Measurements from ENCODE around the gene STUB1.

STUB1 gene

DNA sequence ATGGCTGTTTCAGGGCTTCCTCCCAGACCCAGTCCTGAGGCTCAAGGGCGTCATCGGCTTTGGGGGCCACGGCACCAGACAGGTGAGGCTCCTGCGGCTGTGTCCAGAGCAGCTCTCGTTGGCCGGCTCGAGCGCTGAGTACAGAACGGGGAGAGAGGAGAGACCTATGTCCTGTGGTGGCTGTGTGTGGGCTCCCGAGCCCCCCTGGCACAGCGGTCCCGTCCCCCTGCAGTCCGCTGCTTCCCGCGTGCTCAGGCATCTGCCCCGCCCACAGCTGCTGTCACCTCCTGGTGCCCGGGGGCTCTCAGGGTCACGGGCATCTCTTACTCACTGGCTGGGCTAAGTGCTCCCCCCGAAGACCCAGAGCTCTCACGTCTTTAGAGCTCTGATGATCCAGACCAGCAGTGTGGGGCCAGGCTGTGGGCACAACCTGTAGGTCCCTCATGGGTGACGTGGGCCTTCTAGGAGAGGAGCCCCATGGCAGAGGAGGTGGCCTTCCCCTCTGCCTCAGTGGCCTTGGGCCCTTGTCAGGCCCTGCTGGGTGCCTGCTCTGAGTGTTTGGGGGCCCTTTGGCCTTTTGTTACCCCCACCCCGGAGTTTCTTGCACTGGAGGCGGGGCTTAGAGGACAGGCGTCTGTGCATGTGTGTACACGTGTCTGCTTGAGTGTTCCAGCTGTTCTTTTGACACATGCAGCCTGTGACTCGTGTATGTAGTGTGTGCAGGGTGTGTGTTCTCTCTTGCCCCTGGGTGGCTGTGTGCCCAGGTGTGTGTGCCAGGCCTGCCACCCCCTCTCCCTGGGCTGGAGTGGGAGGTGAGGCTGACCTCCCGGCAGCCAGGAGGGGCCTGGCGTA, 27.5 kb upstream of the STUB1 start:
- no peak overlapping the region for H3K4me2 ChIP-seq
- peaks cover 6% of the 10 kb centered on the region; the same call in 1 of the 2 replicates for H4K20me1 ChIP-seq
- TF ChIP-seq Cebpa-rat (IDR thresholded peaks at IDR 0.05), result no peak
- H3K9ac ChIP-seq, result 0 out of 2 replicates have a peak overlapping the region, but pooled peaks have one; percentile 15
- no peaks in the 10 kb centered on the region for H3K27me3 ChIP-seq
- H3K36me3 ChIP-seq, result peaks cover 58% of the 10 kb centered on the region
- peaks cover 23% of the 10 kb centered on the region for H3K4me1 ChIP-seq
- H3K4me3 ChIP-seq, result no peak overlapping the region
- no peak overlapping the region for H3K27ac ChIP-seq
- no peaks in the 10 kb centered on the region for H3K9me3 ChIP-seq

DNA sequence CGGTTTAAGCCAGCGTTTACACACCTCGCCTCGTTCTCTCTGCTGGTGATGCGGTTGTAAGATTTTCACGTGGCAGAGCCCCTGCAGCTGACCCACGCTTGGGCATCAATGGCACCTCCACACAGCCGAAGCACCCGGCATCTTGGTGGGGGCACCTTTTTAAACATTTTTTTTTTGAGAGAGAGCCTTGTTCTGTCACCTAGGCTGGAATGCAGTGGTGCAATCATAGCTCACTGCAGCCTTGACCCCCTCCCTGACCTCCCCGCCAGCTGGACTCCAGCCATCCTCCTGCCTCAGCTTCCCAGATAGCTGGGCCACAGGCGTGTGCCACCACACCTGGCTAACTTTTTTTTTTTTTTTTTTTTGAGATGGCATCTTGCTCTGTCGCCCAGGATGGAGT, 26.2 kb upstream of the STUB1 start:
- H4K20me1 ChIP-seq, result no peaks in the 10 kb centered on the region
- TF ChIP-seq Cebpa-rat (IDR thresholded peaks at IDR 0.05), result no peak

DNA sequence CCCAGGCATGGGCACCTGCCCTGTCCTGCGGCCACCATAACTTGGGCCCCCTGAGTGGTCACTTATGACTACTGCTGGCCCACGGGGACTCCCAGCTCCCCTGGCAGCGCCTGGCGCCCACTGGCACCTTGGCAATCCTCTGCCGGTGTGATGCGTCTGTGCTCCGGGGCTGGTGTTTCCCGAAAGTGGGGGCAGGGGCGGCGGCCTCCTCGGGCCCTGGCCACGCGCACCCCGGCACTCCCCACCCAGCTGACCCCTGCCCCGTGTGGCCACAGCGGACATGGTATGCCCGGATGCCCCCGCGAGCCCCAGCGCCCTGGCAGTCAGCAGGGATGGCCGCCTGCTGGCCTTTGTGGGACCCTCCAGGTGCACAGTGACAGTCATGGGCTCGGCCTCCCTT, 22.7 kb upstream of the STUB1 start:
- no peaks in the 10 kb centered on the region for H4K20me1 ChIP-seq

More for the DNA sequence above, 26.2 kb upstream of the STUB1 start:
- Histone ChIP-seq H3K4me2 (no peak overlapping the region), H3K27me3 (no peaks in the 10 kb centered on the region), H3K4me1 (peaks cover 11% of the 10 kb centered on the region), H3K9ac (no peak overlapping the region), H3K9me3 (no peaks in the 10 kb centered on the region), H3K4me3 (no peak overlapping the region), H3K36me3 (peaks cover 71% of the 10 kb centered on the region), H3K27ac (no peak overlapping the region)

DNA sequence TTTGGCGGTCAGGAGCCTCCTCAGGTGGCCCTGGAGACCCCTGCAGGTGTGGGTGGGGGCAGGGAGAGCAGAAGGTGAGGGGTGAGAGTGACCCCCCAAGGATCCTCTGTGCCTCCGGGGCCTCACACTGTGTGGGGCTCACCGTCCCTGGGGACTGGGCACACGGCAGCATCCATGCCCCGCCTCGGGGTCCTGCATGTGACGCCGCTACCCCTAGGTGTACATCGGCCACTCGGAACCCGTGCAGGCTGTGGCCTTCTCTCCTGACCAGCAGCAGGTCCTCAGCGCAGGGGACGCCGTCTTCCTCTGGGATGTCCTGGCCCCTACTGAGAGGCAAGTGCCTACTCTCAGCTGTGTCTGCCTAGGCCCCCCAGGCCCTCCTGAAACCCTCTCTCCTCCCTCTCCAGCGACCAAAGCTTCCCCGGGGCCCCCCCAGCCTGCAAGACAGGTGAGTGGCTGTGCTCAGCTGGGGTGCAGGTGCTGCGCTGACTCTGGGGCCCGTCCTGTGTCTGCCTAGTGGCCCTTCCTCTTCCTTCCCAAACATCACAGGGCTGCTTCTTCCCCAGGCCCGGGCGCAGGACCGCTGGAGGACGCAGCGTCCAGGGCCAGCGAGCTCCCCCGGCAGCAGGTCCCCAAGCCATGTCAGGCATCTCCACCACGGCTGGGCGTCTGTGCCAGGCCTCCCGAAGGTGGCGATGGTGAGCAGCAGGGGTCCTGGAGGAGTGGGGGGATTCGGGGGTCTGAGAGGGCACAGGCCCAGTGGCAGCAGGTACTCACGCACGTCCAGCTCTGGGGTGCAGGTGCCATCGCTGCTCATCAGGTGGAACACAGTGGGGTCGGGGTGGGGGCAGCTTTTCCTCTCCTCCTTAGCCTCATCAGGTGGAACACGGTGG, 21.3 kb upstream of the STUB1 start:
- Histone ChIP-seq H3K9ac (no peak overlapping the region), H3K4me2 (no peak overlapping the region), H3K27me3 (no peaks in the 10 kb centered on the region), H4K20me1 (no peaks in the 10 kb centered on the region), H3K9me3 (no peaks in the 10 kb centered on the region), H3K36me3 (peaks cover 64% of the 10 kb centered on the region), H3K4me1 (peaks cover 27% of the 10 kb centered on the region), H3K27ac (no peak overlapping the region), H3K4me3 (no peak overlapping the region)
- TF ChIP-seq Cebpa-rat (IDR thresholded peaks at IDR 0.05), result no peak

More for the DNA sequence above, 22.7 kb upstream of the STUB1 start:
- Histone ChIP-seq H3K4me3 (no peak overlapping the region), H3K9me3 (no peaks in the 10 kb centered on the region), H3K4me2 (no peak overlapping the region), H3K27ac (no peak overlapping the region), H3K36me3 (peaks cover 74% of the 10 kb centered on the region), H3K9ac (no peak overlapping the region), H3K27me3 (no peaks in the 10 kb centered on the region), H3K4me1 (peaks cover 19% of the 10 kb centered on the region)
- no peak for TF ChIP-seq Cebpa-rat (IDR thresholded peaks at IDR 0.05)

DNA sequence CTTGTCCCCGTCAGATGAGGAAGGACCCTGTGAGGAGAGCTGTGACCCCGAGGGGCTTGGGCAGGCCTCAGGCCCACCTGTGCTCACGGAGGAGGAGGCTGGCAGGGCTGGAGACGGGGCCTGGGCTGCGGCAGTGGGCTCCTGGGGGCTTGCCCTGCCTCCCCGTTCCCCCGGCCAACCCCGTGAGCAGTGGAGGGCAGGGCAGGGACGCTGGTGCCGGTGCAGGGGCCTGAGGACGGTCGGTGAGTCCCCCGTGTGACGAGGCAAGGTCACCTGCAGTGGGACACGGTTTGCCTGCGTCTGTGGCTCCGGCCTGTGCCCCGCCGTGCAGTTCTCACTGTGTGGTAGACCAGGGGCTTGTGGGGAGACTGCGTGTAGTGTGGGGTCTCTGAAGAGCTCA, 20.6 kb upstream of the STUB1 start:
- peaks cover 61% of the 10 kb centered on the region for H3K36me3 ChIP-seq
- no peak overlapping the region for H3K9ac ChIP-seq

DNA sequence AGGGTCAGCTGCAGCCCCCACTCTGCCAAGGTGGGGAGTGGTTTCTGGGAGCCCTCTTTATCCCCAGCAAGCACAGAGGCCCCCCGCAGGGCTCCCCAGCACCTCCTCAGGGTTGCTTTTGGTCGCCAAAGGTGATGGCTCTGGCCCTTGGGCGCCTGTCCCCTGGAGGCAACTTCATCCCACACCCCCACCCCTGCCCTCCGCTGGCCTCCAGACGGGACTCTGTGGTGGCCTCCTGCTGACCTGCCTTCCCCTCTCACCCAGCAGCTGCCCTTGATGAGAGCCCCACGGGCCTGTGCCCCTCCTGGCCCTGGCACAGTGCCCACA, 20.1 kb upstream of the STUB1 start:
- Histone ChIP-seq H4K20me1 (no peaks in the 10 kb centered on the region), H3K36me3 (peaks cover 56% of the 10 kb centered on the region), H3K4me3 (no peak overlapping the region), H3K4me1 (peaks cover 39% of the 10 kb centered on the region), H3K27me3 (no peaks in the 10 kb centered on the region), H3K9me3 (no peaks in the 10 kb centered on the region), H3K27ac (peak overlapping the region; percentile 68), H3K9ac (0 out of 2 replicates have a peak overlapping the region, but pooled peaks have one; percentile 24), H3K4me2 (peak overlapping the region; percentile 70)
- TF ChIP-seq Cebpa-rat (IDR thresholded peaks at IDR 0.05), result no peak

More for the DNA sequence above, 20.6 kb upstream of the STUB1 start:
- no peak for TF ChIP-seq Cebpa-rat (IDR thresholded peaks at IDR 0.05)
- Histone ChIP-seq H3K9me3 (no peaks in the 10 kb centered on the region), H3K27ac (no peak overlapping the region), H3K4me1 (peaks cover 34% of the 10 kb centered on the region), H3K4me2 (no peak overlapping the region; the same call in 1 of the 2 replicates), H3K4me3 (no peak overlapping the region), H3K27me3 (no peaks in the 10 kb centered on the region), H4K20me1 (no peaks in the 10 kb centered on the region)

DNA sequence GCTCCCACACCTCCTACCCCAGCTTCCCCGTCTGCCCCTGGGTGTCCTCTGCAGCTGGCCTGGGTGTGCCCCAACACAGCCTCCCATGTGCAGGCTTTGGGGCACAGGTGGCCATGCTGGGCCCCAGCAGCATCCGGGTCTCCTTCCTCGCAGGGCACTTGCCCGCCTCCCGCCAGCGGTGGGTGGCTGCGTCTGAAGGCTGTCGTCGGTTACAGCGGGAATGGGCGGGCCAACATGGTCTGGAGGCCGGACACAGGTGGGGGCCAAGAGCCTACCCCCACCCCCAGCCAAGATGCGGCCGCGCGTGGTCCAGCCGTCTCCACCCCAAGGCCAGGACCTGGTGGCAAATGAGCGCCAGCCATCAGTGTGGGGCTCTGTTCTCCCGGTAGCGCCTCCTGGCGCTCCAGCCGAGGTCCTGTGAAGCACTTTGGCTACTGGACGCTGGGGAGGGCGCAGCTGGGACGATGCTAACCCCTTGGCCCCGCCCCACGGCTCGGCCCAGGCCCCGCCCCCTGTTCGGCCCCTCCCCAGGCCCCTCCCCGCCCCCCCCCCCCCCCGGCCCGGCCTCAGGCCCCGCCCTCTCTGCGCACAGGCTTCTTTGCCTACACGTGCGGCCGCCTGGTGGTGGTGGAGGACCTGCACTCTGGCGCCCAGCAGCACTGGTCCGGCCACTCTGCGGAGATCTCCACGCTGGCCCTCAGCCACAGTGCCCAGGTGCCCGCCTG, 19.6 kb upstream of the STUB1 start:
- Histone ChIP-seq H3K9me3 (no peaks in the 10 kb centered on the region), H3K27ac (peak overlapping the region; percentile 68), H3K4me2 (peak overlapping the region; percentile 70), H3K27me3 (no peaks in the 10 kb centered on the region), H3K9ac (peak overlapping the region; percentile 53; the same call in 1 of the 2 replicates), H4K20me1 (no peaks in the 10 kb centered on the region), H3K4me1 (peaks cover 43% of the 10 kb centered on the region), H3K4me3 (0 out of 2 replicates have a peak overlapping the region, but pooled peaks have one; percentile 33), H3K36me3 (peaks cover 51% of the 10 kb centered on the region)
- TF ChIP-seq Cebpa-rat (IDR thresholded peaks at IDR 0.05), result no peak

DNA sequence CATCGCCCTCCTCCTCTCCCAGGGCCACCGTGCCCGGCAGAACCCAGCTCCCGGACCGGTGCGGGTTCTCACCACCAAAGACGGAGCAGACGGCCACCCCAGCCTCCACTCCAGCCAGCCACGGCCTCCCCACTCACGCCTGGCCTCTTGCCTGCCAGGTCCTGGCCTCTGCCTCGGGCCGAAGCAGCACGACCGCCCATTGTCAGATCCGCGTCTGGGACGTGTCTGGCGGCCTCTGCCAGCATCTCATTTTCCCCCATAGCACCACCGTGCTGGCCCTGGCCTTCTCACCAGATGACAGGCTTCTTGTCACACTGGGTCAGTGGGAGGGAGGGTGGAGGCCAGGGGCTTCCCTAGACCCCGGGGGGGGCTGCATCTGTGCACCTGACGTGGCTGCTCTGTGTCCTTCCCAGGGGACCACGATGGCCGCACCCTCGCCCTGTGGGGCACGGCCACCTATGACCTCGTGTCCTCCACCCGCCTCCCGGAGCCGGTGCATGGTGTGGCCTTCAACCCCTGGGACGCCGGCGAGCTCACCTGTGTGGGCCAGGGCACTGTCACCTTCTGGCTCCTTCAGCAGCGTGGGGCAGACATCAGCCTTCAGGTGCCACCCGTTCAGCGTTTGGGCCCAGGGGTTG, 18.9 kb upstream of the STUB1 start:
- H3K4me1 ChIP-seq, result peaks cover 46% of the 10 kb centered on the region
- H3K9me3 ChIP-seq, result no peaks in the 10 kb centered on the region
- peak overlapping the region; percentile 63 for H3K27ac ChIP-seq
- H3K4me3 ChIP-seq, result 0 out of 2 replicates have a peak overlapping the region, but pooled peaks have one; percentile 33
- no peaks in the 10 kb centered on the region for H3K27me3 ChIP-seq
- H3K4me2 ChIP-seq, result peak overlapping the region; percentile 65
- H3K9ac ChIP-seq, result peak overlapping the region; percentile 53; the same call in 1 of the 2 replicates
- peaks cover 46% of the 10 kb centered on the region for H3K36me3 ChIP-seq
- TF ChIP-seq Cebpa-rat (IDR thresholded peaks at IDR 0.05), result no peak
- no peaks in the 10 kb centered on the region for H4K20me1 ChIP-seq

DNA sequence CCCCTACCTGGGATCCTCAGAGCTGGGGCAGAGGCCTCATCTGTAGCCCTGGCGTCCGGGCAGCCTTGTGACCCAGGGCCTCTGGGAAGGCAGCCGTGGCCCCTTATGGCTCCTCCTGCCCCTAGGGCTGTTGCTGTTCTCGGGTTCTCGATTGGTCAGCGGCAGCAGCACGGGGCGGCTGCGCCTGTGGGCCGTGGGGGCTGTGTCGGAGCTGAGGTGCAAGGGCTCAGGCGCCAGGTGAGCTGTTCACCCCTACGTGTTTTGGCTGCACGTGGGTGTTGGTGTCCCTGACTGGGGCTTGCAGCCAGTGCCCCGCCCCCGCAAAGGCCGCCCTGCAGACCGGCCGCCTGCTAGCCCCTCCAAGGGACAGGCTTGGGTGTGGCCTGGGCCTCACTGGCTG, 18.1 kb upstream of the STUB1 start:
- Histone ChIP-seq H3K27me3 (no peaks in the 10 kb centered on the region), H3K9me3 (no peaks in the 10 kb centered on the region), H3K36me3 (peaks cover 42% of the 10 kb centered on the region), H3K4me3 (no peak overlapping the region), H3K9ac (0 out of 2 replicates have a peak overlapping the region, but pooled peaks have one; percentile 6), H3K4me2 (no peak overlapping the region), H4K20me1 (no peaks in the 10 kb centered on the region), H3K4me1 (peaks cover 53% of the 10 kb centered on the region), H3K27ac (0 out of 2 replicates have a peak overlapping the region, but pooled peaks have one; percentile 63)
- TF ChIP-seq Cebpa-rat (IDR thresholded peaks at IDR 0.05), result no peak

Measured in BLaER1 (cell line).